GM19035 (cell line): Measurements from ENCODE around the gene ICAM5.
"Not testable (repeated sequence)": the region's sequence is repeated elsewhere in the genome, so short reads cannot be mapped to it uniquely, and the experiment has no call there.

Experiments
- ATAC-seq: cut with Tn5 transposase; IDR thresholded peaks from one replicate; pipeline ENCODE4 v1.9.1; 2021; ENCODE audit not compliant: unreplicated experiment

ICAM5 gene

GRCh38 chr19:10289836-10290356 is at the start of gene ICAM5:
TSS of gene ICAM5 (plus strand) at chr19:10289952. CDS start at chr19:10290044, 92 bp downstream.
- ATAC-seq: no peak

GRCh38 chr19:10241826-10242449 is 47.8 kb upstream of the ICAM5 start:
- not testable (repeated sequence) for ATAC-seq

- no peak for ATAC-seq
Observed at GRCh38 chr19:10243606-10244005, 46.1 kb upstream of the ICAM5 start.

GRCh38 chr19:10245189-10245939 is 44.4 kb upstream of the ICAM5 start:
- no peak for ATAC-seq

- no peak for ATAC-seq
Observed at GRCh38 chr19:10246511-10246910, 43.2 kb upstream of the ICAM5 start.

GRCh38 chr19:10251792-10252694 is 37.7 kb upstream of the ICAM5 start, which contains the start of gene MRPL4:
TSS of gene MRPL4 (plus strand) at chr19:10252214. CDS start at chr19:10252254, 40 bp downstream.
- peak; percentile 91 for ATAC-seq

- ATAC-seq: no peak
Observed at GRCh38 chr19:10252707-10253106, 37.0 kb upstream of the ICAM5 start.

GRCh38 chr19:10254244-10254643 is 35.5 kb upstream of the ICAM5 start:
- ATAC-seq: no peak

GRCh38 chr19:10255358-10255757 is 34.4 kb upstream of the ICAM5 start:
- ATAC-seq: no peak

- no peak for ATAC-seq
Observed at GRCh38 chr19:10256551-10256950, 33.2 kb upstream of the ICAM5 start.

- no peak for ATAC-seq
Observed at GRCh38 chr19:10256970-10257615, 32.7 kb upstream of the ICAM5 start.

- no peak for ATAC-seq
Observed at GRCh38 chr19:10258080-10258710, 31.6 kb upstream of the ICAM5 start.

- no peak for ATAC-seq
Observed at GRCh38 chr19:10259162-10259905, 30.4 kb upstream of the ICAM5 start.

- ATAC-seq: no peak
Observed at GRCh38 chr19:10260141-10260584, 29.6 kb upstream of the ICAM5 start.

- ATAC-seq: no peak
Observed at GRCh38 chr19:10262771-10263170, 27.0 kb upstream of the ICAM5 start.

- no peak for ATAC-seq
Observed at GRCh38 chr19:10266706-10267105, 23.0 kb upstream of the ICAM5 start.

- no peak for ATAC-seq
Observed at GRCh38 chr19:10268071-10268470, 21.7 kb upstream of the ICAM5 start.

- peak; percentile 40 for ATAC-seq
Observed at GRCh38 chr19:10269333-10270179, 20.2 kb upstream of the ICAM5 start.
